Body of pancreas (tissue), 4 donors: ENCODE data around the gene P3H2. TPM values are rescaled to one million over a fixed set of nuclear protein-coding genes. Genes with fewer than 3 reads are reported as not detected.

Experiments used
- ATAC-seq: fragments of 150-250 bp; one replicate; pipeline ENCODE4 v1.9.1; 2016
- DNase-seq, 4 donors: peaks; one replicate each; pipeline ENCODE4 v3.0.0-alpha.2; 2019
- H3K27ac ChIP-seq, 4 donors: fragments of 200-600 bp; sonication (generic); 1 replicate in 3 of 4; 2 replicates in 1 of 4; pipeline versions ENCODE4 v1.5.1 to v1.6.1; 2016 to 2019; ENCODE audit warnings: mild to moderate bottlenecking in 1 of 4, mixed read lengths in 1 of 4, moderate library complexity in 1 of 4
- H3K27me3 ChIP-seq, 2 donors: fragments of 200-600 bp; sonication (generic); one replicate each; pipeline ENCODE4 v1.6.0; 2016; ENCODE audit warnings: mild to moderate bottlenecking in 1 of 2
- H3K36me3 ChIP-seq, 2 donors: fragments of 200-600 bp; sonication (generic); replicated peaks in 1 of 2; 2 replicates each; pipeline ENCODE4 v1.5.1; 2016; ENCODE audit warnings: low read depth in 2 of 2; ENCODE audit not compliant: insufficient read depth in 1 of 2
- H3K4me1 ChIP-seq: fragments of 200-600 bp; sonication (generic); one replicate; pipeline ENCODE4 v1.6.0; 2016
- H3K4me3 ChIP-seq, 2 donors: fragments of 200-600 bp; sonication (generic); 1 replicate in 1 of 2; 2 replicates in 1 of 2; pipeline ENCODE4 v1.5.1; 2016 to 2019
- H3K9me3 ChIP-seq, 3 donors: fragments of 200-600 bp; sonication (generic); 1 replicate in 2 of 3; 2 replicates in 1 of 3; pipeline ENCODE4 v1.5.1; 2016
- POLR2A ChIP-seq, 3 donors: fragments of 450-650 bp; IDR thresholded peaks; one replicate each; pipeline ENCODE4 v1.6.1; 2016; ENCODE audit warnings: antibody characterized with exemption in 3 of 3, mild to moderate bottlenecking in 2 of 3
- WGBS, 2 donors: methylation state at CpG; one replicate each; pipeline ENCODE4 v1.1.5; 2017; 5-methylcytosine and 5-hydroxymethylcytosine counted together
- intact Hi-C: fragments of 100-400 bp; cut with DNase I; formaldehyde crosslinking; loops from one replicate; pipeline ENCODE4 v1.15.1; 2023
- total RNA-seq, 2 donors: library from RNA; depleted of rRNA; stranded (reverse); fragments of >200 nt; gene quantifications; one replicate each; pipeline ENCODE4 v1.1.0, GENCODE V29; 2016
- TF ChIP-seq, protein P1 (sequence below), 7 experiments: fragments of 450-650 bp in 4 of 7; fragments of 200-600 bp in 3 of 7; sonication (generic) in 3 of 7; IDR thresholded peaks; one replicate each; pipeline ENCODE4 v1.5.1; 2016 to 2019; ENCODE audit warnings: antibody characterized with exemption in 7 of 7

Gene P3H2
- total RNA-seq, 2 donors from 2014 or later, result 3.0 to 35.5 TPM

DNA sequence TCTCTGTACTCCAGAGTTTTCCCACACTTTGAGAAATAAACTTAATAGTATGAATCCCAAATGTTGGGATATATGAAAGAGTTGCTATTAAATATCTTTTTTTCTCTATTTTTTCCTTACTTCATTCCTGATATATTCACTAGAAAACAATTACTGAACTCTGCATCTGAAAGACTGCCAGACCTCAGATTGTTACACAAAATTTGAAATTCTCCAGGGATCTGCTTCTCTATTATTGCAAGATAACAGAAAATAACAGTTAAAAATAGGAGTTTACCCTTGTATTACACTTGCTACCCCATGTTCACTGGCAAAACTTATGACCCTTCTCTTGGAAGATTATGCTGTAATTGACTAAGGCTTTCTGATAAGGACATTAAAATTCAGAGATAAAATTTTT, 11.7 kb upstream of the P3H2 start:
- no peak for DNase-seq
- no peak for ATAC-seq
- Histone ChIP-seq H3K27ac (no peak overlapping the region), H3K9me3 (no peaks in the 10 kb centered on the region), H3K4me1 (no peaks in the 10 kb centered on the region), H3K27me3 (no peaks in the 10 kb centered on the region), H3K36me3 (no peaks in the 10 kb centered on the region), H3K4me3 (no peak overlapping the region)
- TF ChIP-seq POLR2A (IDR thresholded peaks at IDR 0.05), result no peak
- TF ChIP-seq, protein P1, sequence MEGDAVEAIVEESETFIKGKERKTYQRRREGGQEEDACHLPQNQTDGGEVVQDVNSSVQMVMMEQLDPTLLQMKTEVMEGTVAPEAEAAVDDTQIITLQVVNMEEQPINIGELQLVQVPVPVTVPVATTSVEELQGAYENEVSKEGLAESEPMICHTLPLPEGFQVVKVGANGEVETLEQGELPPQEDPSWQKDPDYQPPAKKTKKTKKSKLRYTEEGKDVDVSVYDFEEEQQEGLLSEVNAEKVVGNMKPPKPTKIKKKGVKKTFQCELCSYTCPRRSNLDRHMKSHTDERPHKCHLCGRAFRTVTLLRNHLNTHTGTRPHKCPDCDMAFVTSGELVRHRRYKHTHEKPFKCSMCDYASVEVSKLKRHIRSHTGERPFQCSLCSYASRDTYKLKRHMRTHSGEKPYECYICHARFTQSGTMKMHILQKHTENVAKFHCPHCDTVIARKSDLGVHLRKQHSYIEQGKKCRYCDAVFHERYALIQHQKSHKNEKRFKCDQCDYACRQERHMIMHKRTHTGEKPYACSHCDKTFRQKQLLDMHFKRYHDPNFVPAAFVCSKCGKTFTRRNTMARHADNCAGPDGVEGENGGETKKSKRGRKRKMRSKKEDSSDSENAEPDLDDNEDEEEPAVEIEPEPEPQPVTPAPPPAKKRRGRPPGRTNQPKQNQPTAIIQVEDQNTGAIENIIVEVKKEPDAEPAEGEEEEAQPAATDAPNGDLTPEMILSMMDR (IDR thresholded peaks at IDR 0.05), result no peak
- intact Hi-C loops, result no loop called here

DNA sequence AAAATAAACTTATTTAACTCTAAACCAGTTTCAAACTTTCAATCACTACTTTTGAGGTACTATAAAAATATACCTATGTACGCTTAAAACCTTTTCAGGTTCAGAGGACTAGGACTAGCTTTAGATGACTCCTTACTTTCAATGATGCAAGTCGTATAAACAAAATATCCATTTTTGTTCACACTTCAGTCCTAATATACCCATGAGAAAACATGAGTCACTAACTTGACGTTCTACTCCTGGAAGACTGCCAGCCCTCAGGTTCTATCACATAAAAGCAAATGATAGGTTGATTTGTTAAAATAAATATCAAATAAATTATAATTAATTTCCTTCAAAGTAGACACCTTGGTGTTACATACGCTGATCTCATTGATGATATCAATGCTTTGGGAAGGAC, 10.6 kb upstream of the P3H2 start:
- TF ChIP-seq, protein P1 (IDR thresholded peaks at IDR 0.05), result no peak
- TF ChIP-seq POLR2A (IDR thresholded peaks at IDR 0.05), result no peak
- intact Hi-C loops, result no loop called here
- DNase-seq (peak in 2 of 4 donors; percentile 17 to 26), ATAC-seq (no peak)
- no peaks in the 10 kb centered on the region for H3K9me3 ChIP-seq
- 38 to 57% methylated on average over 4 of the region's 4 CpGs for WGBS, 2 donors
- H3K4me1 ChIP-seq, result no peaks in the 10 kb centered on the region
- no peak overlapping the region for H3K4me3 ChIP-seq
- H3K27ac ChIP-seq, result no peak overlapping the region
- H3K36me3 ChIP-seq, result no peaks in the 10 kb centered on the region
- no peaks in the 10 kb centered on the region for H3K27me3 ChIP-seq

DNA sequence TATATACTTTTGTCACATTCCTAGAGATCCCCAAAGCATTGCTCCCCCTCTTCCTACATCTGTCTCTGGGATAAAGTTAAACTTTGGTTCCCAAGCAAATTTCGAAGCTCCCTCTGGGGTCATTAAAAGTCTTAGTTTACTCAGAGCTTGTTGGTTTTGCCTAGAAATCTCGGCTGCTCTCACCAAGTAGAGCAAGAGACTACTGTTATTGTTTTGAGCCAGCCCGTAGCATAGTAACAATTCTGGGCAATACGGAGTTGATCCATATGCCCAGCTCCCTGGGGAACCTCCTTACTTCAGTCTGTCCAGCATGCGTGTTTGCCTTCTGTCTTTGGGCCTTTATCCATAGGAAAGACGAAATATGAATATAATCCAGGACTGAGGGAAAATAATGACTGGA, 10.0 kb upstream of the P3H2 start:
- intact Hi-C loops, result no loop called here
- H3K9me3 ChIP-seq, result no peaks in the 10 kb centered on the region
- no peak overlapping the region for H3K27ac ChIP-seq
- no peaks in the 10 kb centered on the region for H3K27me3 ChIP-seq
- TF ChIP-seq POLR2A (IDR thresholded peaks at IDR 0.05), result no peak
- TF ChIP-seq, protein P1 (IDR thresholded peaks at IDR 0.05), result no peak
- no peak overlapping the region for H3K4me3 ChIP-seq
- H3K36me3 ChIP-seq, result no peaks in the 10 kb centered on the region
- H3K4me1 ChIP-seq, result peaks cover 3% of the 10 kb centered on the region
- no peak for DNase-seq
- 67 to 71% methylated on average over 6 of the region's 6 CpGs for WGBS, 2 donors
- no peak for ATAC-seq

DNA sequence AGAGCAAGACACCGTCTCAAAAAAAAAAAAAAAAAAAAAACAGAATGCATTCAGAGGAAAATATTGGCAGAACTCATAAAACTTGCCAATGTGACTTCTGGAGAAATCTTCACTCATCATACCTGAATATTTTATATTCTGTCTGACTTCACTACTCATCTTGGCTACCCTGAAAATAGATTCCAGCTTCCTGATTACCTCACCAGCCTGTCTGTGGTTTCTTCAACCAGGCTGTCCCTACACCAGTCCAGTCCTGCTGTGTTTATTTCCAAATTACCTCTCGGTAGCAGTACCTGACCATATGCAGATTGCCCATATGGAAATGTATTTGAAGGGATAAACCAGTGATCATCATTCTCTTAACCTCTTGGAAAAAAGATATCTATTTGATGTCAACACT, 9.3 kb upstream of the P3H2 start:
- 73 to 86% methylated on average over 2 of the region's 2 CpGs for WGBS, 2 donors
- no peaks in the 10 kb centered on the region for H3K27me3 ChIP-seq
- DNase-seq (no peak), ATAC-seq (no peak)
- intact Hi-C loops, result no loop called here
- no peaks in the 10 kb centered on the region for H3K36me3 ChIP-seq
- TF ChIP-seq, protein P1 (IDR thresholded peaks at IDR 0.05), result no peak
- TF ChIP-seq POLR2A (IDR thresholded peaks at IDR 0.05), result no peak
- no peak overlapping the region for H3K27ac ChIP-seq
- peaks cover 4% of the 10 kb centered on the region for H3K4me1 ChIP-seq
- H3K4me3 ChIP-seq, result no peak overlapping the region
- no peaks in the 10 kb centered on the region for H3K9me3 ChIP-seq

DNA sequence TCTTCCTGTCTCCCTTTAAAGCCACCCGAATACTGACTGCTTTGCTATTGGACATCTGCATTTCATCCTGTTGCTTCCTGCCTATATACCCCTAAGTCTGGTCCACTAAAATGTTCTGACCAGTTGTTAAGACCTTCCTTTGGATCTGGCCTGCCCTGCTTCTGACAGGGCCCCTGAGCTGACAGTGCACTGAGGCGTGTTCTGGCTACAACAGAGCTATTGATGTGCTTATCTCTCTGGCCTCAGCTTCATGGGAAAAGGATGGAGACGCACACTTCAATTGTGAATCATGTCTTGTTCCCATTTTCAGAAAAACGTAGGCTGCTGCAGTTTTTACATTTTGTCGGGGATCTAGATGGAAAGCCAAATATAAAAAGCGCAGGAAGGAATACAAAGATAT, 7.1 kb upstream of the P3H2 start:
- intact Hi-C loops, result no loop called here
- ATAC-seq, result no peak
- 80 to 87% methylated on average over 6 of the region's 6 CpGs for WGBS, 2 donors
- Histone ChIP-seq H3K4me3 (no peak overlapping the region), H3K4me1 (peaks cover 4% of the 10 kb centered on the region), H3K9me3 (no peaks in the 10 kb centered on the region), H3K27me3 (no peaks in the 10 kb centered on the region), H3K36me3 (no peaks in the 10 kb centered on the region), H3K27ac (no peak overlapping the region)
- TF ChIP-seq POLR2A (IDR thresholded peaks at IDR 0.05), result no peak
- TF ChIP-seq, protein P1 (IDR thresholded peaks at IDR 0.05), result no peak
- no peak for DNase-seq
